PC-9 (cell line): ENCODE results near the gene TBL1XR1.

ENCODE experiments used
- CTCF ChIP-seq: fragments of 200-600 bp; sonication (generic); conservative IDR thresholded peaks from 2 replicates; pipeline ENCODE4 v1.6.1; 2017; ENCODE audit warnings: mixed run types, antibody characterized with exemption, mild to moderate bottlenecking, moderate library complexity
- EZH2 ChIP-seq: fragments of 200-600 bp; sonication (generic); IDR thresholded peaks from 2 replicates; pipeline ENCODE4 v1.8.0; 2017; ENCODE audit warnings: antibody characterized with exemption, low read depth

- no peak for TF ChIP-seq CTCF
- no peak for TF ChIP-seq EZH2
These were observed 127.6 kb downstream of the TBL1XR1 start for GRCh38 chr3:177069514-177070329.
